Measurements from ENCODE around the gene TMEM50A. TPM values are rescaled to one million over a fixed set of nuclear protein-coding genes. Genes with fewer than 3 reads are reported as not detected.

Gene TMEM50A
- total and polyA plus RNA-seq, 9 of the 15 experiments (the other 6 are each of a cell fraction or from before 2014, with no cell fraction given), result 43.7 to 195 (median 137) TPM

GRCh38 chr1:25356441-25356840, 18.3 kb downstream of the TMEM50A start:
- H4K20me1 ChIP-seq (replicated peaks; ENCODE audit: control insufficient read depth, insufficient read depth, low read length), result no peaks in the 10 kb centered on the region
- peak overlapping the region; percentile 46 for H3K27ac ChIP-seq (ENCODE audit: extremely low read depth, low read depth, low read length)
- no peak overlapping the region for H2AFZ ChIP-seq (ENCODE audit: low read depth, low read length)
- H3K4me2 ChIP-seq (ENCODE audit: insufficient read depth, low read length), result no peak overlapping the region
- no peak for DNase-seq (ENCODE audit: extremely low read depth in 1 of 4, low spot score in 3 of 4)
- H3K4me1 ChIP-seq (replicated peaks in 1 of 2; ENCODE audit: control insufficient read depth in 2 of 2, insufficient read depth in 2 of 2, low read length in 2 of 2), result peaks cover 4 to 21% of the 10 kb centered on the region in 2 experiments; a peak in 4 of 5 replicates
- TF ChIP-seq NCOR1 (IDR thresholded peaks at IDR 0.05) (no peak), GTF2E2 (tag; IDR thresholded peaks at IDR 0.05) (peak; percentile 25; the same call in 1 of the 2 replicates), ZNF507 (tag; conservative IDR thresholded peaks at IDR 0.05) (peak; percentile 39), RBM25 (IDR thresholded peaks at IDR 0.05; ENCODE audit: low read depth, low read length, severe bottlenecking) (no peak)
- TF ChIP-seq, protein P1, sequence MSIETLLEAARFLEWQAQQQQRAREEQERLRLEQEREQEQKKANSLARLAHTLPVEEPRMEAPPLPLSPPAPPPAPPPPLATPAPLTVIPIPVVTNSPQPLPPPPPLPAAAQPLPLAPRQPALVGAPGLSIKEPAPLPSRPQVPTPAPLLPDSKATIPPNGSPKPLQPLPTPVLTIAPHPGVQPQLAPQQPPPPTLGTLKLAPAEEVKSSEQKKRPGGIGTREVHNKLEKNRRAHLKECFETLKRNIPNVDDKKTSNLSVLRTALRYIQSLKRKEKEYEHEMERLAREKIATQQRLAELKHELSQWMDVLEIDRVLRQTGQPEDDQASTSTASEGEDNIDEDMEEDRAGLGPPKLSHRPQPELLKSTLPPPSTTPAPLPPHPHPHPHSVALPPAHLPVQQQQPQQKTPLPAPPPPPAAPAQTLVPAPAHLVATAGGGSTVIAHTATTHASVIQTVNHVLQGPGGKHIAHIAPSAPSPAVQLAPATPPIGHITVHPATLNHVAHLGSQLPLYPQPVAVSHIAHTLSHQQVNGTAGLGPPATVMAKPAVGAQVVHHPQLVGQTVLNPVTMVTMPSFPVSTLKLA (conservative IDR thresholded peaks at IDR 0.05), result no peak
- TF ChIP-seq, protein P2, sequence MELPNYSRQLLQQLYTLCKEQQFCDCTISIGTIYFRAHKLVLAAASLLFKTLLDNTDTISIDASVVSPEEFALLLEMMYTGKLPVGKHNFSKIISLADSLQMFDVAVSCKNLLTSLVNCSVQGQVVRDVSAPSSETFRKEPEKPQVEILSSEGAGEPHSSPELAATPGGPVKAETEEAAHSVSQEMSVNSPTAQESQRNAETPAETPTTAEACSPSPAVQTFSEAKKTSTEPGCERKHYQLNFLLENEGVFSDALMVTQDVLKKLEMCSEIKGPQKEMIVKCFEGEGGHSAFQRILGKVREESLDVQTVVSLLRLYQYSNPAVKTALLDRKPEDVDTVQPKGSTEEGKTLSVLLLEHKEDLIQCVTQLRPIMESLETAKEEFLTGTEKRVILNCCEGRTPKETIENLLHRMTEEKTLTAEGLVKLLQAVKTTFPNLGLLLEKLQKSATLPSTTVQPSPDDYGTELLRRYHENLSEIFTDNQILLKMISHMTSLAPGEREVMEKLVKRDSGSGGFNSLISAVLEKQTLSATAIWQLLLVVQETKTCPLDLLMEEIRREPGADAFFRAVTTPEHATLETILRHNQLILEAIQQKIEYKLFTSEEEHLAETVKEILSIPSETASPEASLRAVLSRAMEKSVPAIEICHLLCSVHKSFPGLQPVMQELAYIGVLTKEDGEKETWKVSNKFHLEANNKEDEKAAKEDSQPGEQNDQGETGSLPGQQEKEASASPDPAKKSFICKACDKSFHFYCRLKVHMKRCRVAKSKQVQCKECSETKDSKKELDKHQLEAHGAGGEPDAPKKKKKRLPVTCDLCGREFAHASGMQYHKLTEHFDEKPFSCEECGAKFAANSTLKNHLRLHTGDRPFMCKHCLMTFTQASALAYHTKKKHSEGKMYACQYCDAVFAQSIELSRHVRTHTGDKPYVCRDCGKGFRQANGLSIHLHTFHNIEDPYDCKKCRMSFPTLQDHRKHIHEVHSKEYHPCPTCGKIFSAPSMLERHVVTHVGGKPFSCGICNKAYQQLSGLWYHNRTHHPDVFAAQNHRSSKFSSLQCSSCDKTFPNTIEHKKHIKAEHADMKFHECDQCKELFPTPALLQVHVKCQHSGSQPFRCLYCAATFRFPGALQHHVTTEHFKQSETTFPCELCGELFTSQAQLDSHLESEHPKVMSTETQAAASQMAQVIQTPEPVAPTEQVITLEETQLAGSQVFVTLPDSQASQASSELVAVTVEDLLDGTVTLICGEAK (IDR thresholded peaks at IDR 0.05), result 0 out of 2 replicates have a peak, but pooled peaks have one; percentile 0
- TF ChIP-seq, protein P2 (CRISPR knock-in tag; IDR thresholded peaks at IDR 0.05), result no peak
- no peaks in the 10 kb centered on the region for H3K27me3 ChIP-seq (ENCODE audit: control insufficient read depth in 2 of 2, insufficient read depth in 2 of 2, low read length in 2 of 2)
- no peak for ATAC-seq
- ChIA-PET POLR2A (interaction anchor here (1.1 kb wide), 1 partner anchor 124 kb away, joined by 3 read pairs; the partner anchor contains the start of gene SYF2), CTCF (ENCODE audit: low intra/inter-chr PET ratio) (no interaction called here)
- H3K9ac ChIP-seq (ENCODE audit: insufficient read depth in 1 of 2, low read depth in 2 of 2, low read length in 2 of 2), result peak overlapping the region in 1 of 2 experiments; percentile 79; a peak in 1 of 4 replicates
- intact Hi-C loops (cut with micrococcal nuclease), result no loop called here
- H3K79me2 ChIP-seq (ENCODE audit: control insufficient read depth, insufficient read depth, low read length), result no peaks in the 10 kb centered on the region
- in situ Hi-C loops (cut with MboI), result no loop called here
- H3K9me1 ChIP-seq (ENCODE audit: control insufficient read depth, insufficient read depth, low read length), result peaks cover 5% of the 10 kb centered on the region
- H3K4me3 ChIP-seq, result no peak overlapping the region
- no peaks in the 10 kb centered on the region for H3K9me3 ChIP-seq (replicated peaks; ENCODE audit: control insufficient read depth, insufficient read depth, low read depth, low read length)
- no TSS peak for BruUV-seq (replicated peaks)
- FAIRE-seq, result no peak
- peaks cover 71% of the 10 kb centered on the region for H3K36me3 ChIP-seq (ENCODE audit: control insufficient read depth, insufficient read depth, low read length)
